HUES6 (cell line): ENCODE measurements around the gene PITPNM1.
"Not testable (repeated sequence)": the region's sequence is repeated elsewhere in the genome, so short reads cannot be mapped to it uniquely, and the experiment has no call there.

Source experiments
- H3K27ac ChIP-seq: 2 replicates; pipeline ENCODE4 v1.7.0; 2013; ENCODE audit warnings: low read depth, mild to moderate bottlenecking, low read length, inconsistent platforms
- H3K27me3 ChIP-seq: 2 replicates; pipeline ENCODE4 v1.6.1; 2013; ENCODE audit warnings: low read length; ENCODE audit not compliant: control insufficient read depth, insufficient read depth
- H3K36me3 ChIP-seq: 2 replicates; pipeline ENCODE4 v1.6.1; 2013; ENCODE audit warnings: low read length; ENCODE audit not compliant: control insufficient read depth, insufficient read depth
- H3K4me1 ChIP-seq: 2 replicates; pipeline ENCODE4 v1.6.1; 2013; ENCODE audit warnings: low read length; ENCODE audit not compliant: control insufficient read depth, insufficient read depth
- H3K4me3 ChIP-seq: 2 replicates; pipeline ENCODE4 v1.5.1; 2013; ENCODE audit warnings: low read depth, low read length
- H3K9ac ChIP-seq: one replicate; pipeline ENCODE4 v1.6.1; 2013; ENCODE audit warnings: mild to moderate bottlenecking, low read length
- H3K9me3 ChIP-seq: 2 replicates; pipeline ENCODE4 v1.6.1; 2013; ENCODE audit warnings: low read depth, low read length; ENCODE audit not compliant: control insufficient read depth, insufficient read depth

Gene PITPNM1

GRCh38 chr11:67504950-67505581 lies at the start of gene PITPNM1:
Gene PITPNM1 (minus strand): TSS chr11:67505363. CDS start chr11:67504180, 1,183 bp downstream.
- peaks cover 23% of the 10 kb centered on the region for H3K4me1 ChIP-seq
- H3K9ac ChIP-seq = peak within 1 kb of the TSS; percentile 43

GRCh38 chr11:67551697-67552096 lies 46.5 kb upstream of the PITPNM1 start:
- not testable (repeated sequence) for H3K27me3 ChIP-seq, H3K4me3 ChIP-seq, H3K36me3 ChIP-seq, H3K9ac ChIP-seq, H3K27ac ChIP-seq, H3K4me1 ChIP-seq
- H3K9me3 ChIP-seq = peaks cover 23% of the 10 kb centered on the region

More at GRCh38 chr11:67504950-67505581, at the start of gene PITPNM1:
- peak within 1 kb of the TSS; percentile 84 for H3K4me3 ChIP-seq
- no peak within 1 kb of the TSS; the same call in 1 of the 2 replicates for H3K27ac ChIP-seq
- H3K27me3 ChIP-seq = peaks cover 8% of the 10 kb centered on the region
- H3K9me3 ChIP-seq = no peaks in the 10 kb centered on the region
- peaks cover 15% of the 10 kb centered on the region for H3K36me3 ChIP-seq

- no peak overlapping the region for H3K4me3 ChIP-seq
- H3K9me3 ChIP-seq = peaks cover 23% of the 10 kb centered on the region
- H3K9ac ChIP-seq = no peak overlapping the region
- no peaks in the 10 kb centered on the region for H3K27me3 ChIP-seq
- no peak overlapping the region for H3K27ac ChIP-seq
- H3K36me3 ChIP-seq = no peaks in the 10 kb centered on the region
- no peaks in the 10 kb centered on the region for H3K4me1 ChIP-seq
These were observed 46.0 kb upstream of the PITPNM1 start for GRCh38 chr11:67551127-67551526.

GRCh38 chr11:67548555-67549110 lies 43.5 kb upstream of the PITPNM1 start:
- no peak overlapping the region for H3K4me3 ChIP-seq
- no peak overlapping the region for H3K27ac ChIP-seq
- H3K9ac ChIP-seq = no peak overlapping the region
- H3K36me3 ChIP-seq = no peaks in the 10 kb centered on the region
- no peaks in the 10 kb centered on the region for H3K4me1 ChIP-seq
- peaks cover 23% of the 10 kb centered on the region for H3K9me3 ChIP-seq
- no peaks in the 10 kb centered on the region for H3K27me3 ChIP-seq

- not testable (repeated sequence) for H3K27ac ChIP-seq, H3K27me3 ChIP-seq, H3K4me3 ChIP-seq, H3K36me3 ChIP-seq, H3K9ac ChIP-seq, H3K4me1 ChIP-seq
- H3K9me3 ChIP-seq = peaks cover 23% of the 10 kb centered on the region
These were observed 42.9 kb upstream of the PITPNM1 start for GRCh38 chr11:67548112-67548511.

GRCh38 chr11:67545280-67545679 lies 40.1 kb upstream of the PITPNM1 start:
- Histone ChIP-seq H3K4me3 (no peak overlapping the region), H3K27ac (no peak overlapping the region), H3K9ac (no peak overlapping the region), H3K4me1 (peaks cover 7% of the 10 kb centered on the region), H3K36me3 (no peaks in the 10 kb centered on the region), H3K9me3 (no peaks in the 10 kb centered on the region), H3K27me3 (no peaks in the 10 kb centered on the region)

- Histone ChIP-seq H3K27ac (no peak overlapping the region), H3K4me3 (no peak overlapping the region), H3K9ac (no peak overlapping the region), H3K4me1 (peaks cover 7% of the 10 kb centered on the region), H3K27me3 (no peaks in the 10 kb centered on the region), H3K9me3 (no peaks in the 10 kb centered on the region), H3K36me3 (no peaks in the 10 kb centered on the region)
These were observed 39.6 kb upstream of the PITPNM1 start for GRCh38 chr11:67544616-67545242.

GRCh38 chr11:67543585-67543984 lies 38.4 kb upstream of the PITPNM1 start:
- Histone ChIP-seq H3K36me3 (no peaks in the 10 kb centered on the region), H3K9ac (no peak overlapping the region), H3K4me3 (no peak overlapping the region), H3K27me3 (no peaks in the 10 kb centered on the region), H3K27ac (no peak overlapping the region), H3K4me1 (peaks cover 7% of the 10 kb centered on the region), H3K9me3 (peaks cover 4% of the 10 kb centered on the region)

GRCh38 chr11:67542971-67543370 lies 37.8 kb upstream of the PITPNM1 start:
- Histone ChIP-seq H3K27me3 (no peaks in the 10 kb centered on the region), H3K9ac (no peak overlapping the region)

GRCh38 chr11:67542169-67542568 lies 37.0 kb upstream of the PITPNM1 start:
- Histone ChIP-seq H3K27me3 (no peaks in the 10 kb centered on the region), H3K9me3 (peaks cover 4% of the 10 kb centered on the region), H3K9ac (no peak overlapping the region), H3K4me3 (no peak overlapping the region), H3K27ac (no peak overlapping the region), H3K4me1 (peaks cover 7% of the 10 kb centered on the region), H3K36me3 (no peaks in the 10 kb centered on the region)

More at GRCh38 chr11:67542971-67543370, 37.8 kb upstream of the PITPNM1 start:
- Histone ChIP-seq H3K27ac (no peak overlapping the region), H3K9me3 (peaks cover 4% of the 10 kb centered on the region), H3K36me3 (no peaks in the 10 kb centered on the region), H3K4me3 (no peak overlapping the region), H3K4me1 (peaks cover 7% of the 10 kb centered on the region)

GRCh38 chr11:67541198-67541597 lies 36.0 kb upstream of the PITPNM1 start:
- Histone ChIP-seq H3K9ac (no peak overlapping the region), H3K4me1 (peaks cover 7% of the 10 kb centered on the region), H3K36me3 (no peaks in the 10 kb centered on the region), H3K4me3 (no peak overlapping the region), H3K9me3 (peaks cover 13% of the 10 kb centered on the region), H3K27me3 (no peaks in the 10 kb centered on the region), H3K27ac (no peak overlapping the region)
